ENCODE measurements around the gene LRRTM3. TPM values are rescaled to one million over a fixed set of nuclear protein-coding genes. Genes with fewer than 3 reads are reported as not detected.

LRRTM3 gene
- total RNA-seq, 1 donor from 2014 or later = not detected

- no peak for DNase-seq (ENCODE audit: low spot score in 2 of 2)
- Histone ChIP-seq H3K4me3 (no peak overlapping the region), H3K9me3 (no peaks in the 10 kb centered on the region), H3K27me3 (no peaks in the 10 kb centered on the region), H3K4me1 (no peaks in the 10 kb centered on the region), H3K27ac (no peak overlapping the region), H3K36me3 (no peaks in the 10 kb centered on the region)
- intact Hi-C loops (cut with DNase I) = no loop called here
- TF ChIP-seq CTCF (IDR thresholded peaks at IDR 0.05) = no peak
These were observed 169.7 kb downstream of the LRRTM3 start for GRCh38 chr10:67095531-67095930.

- no peaks in the 10 kb centered on the region for H3K27me3 ChIP-seq
- no peak for TF ChIP-seq CTCF (IDR thresholded peaks at IDR 0.05)
- H3K4me1 ChIP-seq = no peaks in the 10 kb centered on the region
- intact Hi-C loops (cut with DNase I) = no loop called here
- H3K9me3 ChIP-seq = no peaks in the 10 kb centered on the region
- H3K4me3 ChIP-seq = no peak overlapping the region
- no peak for DNase-seq (ENCODE audit: low spot score in 2 of 2)
- no peak overlapping the region for H3K27ac ChIP-seq
- no peaks in the 10 kb centered on the region for H3K36me3 ChIP-seq
These were observed 172.6 kb downstream of the LRRTM3 start for GRCh38 chr10:67098461-67098860.

- H3K9me3 ChIP-seq = no peaks in the 10 kb centered on the region
- DNase-seq (ENCODE audit: low spot score in 2 of 2) = no peak
- H3K27ac ChIP-seq = no peak overlapping the region
- intact Hi-C loops (cut with DNase I) = no loop called here
- H3K4me1 ChIP-seq = no peaks in the 10 kb centered on the region
- TF ChIP-seq CTCF (IDR thresholded peaks at IDR 0.05) = no peak
- H3K4me3 ChIP-seq = no peak overlapping the region
- H3K27me3 ChIP-seq = no peaks in the 10 kb centered on the region
- H3K36me3 ChIP-seq = no peaks in the 10 kb centered on the region
These were observed 175.1 kb downstream of the LRRTM3 start for GRCh38 chr10:67100951-67101350.

GRCh38 chr10:67107670-67108069 lies 181.8 kb downstream of the LRRTM3 start:
- Histone ChIP-seq H3K4me3 (no peak overlapping the region), H3K36me3 (no peaks in the 10 kb centered on the region), H3K27ac (no peak overlapping the region), H3K9me3 (no peaks in the 10 kb centered on the region), H3K27me3 (no peaks in the 10 kb centered on the region), H3K4me1 (no peaks in the 10 kb centered on the region)
- no peak for TF ChIP-seq CTCF (IDR thresholded peaks at IDR 0.05)
- intact Hi-C loops (cut with DNase I) = no loop called here
- no peak for DNase-seq (ENCODE audit: low spot score in 2 of 2)

- no peaks in the 10 kb centered on the region for H3K36me3 ChIP-seq
- H3K9me3 ChIP-seq = no peaks in the 10 kb centered on the region
- DNase-seq (ENCODE audit: low spot score in 2 of 2) = no peak
- H3K4me1 ChIP-seq = no peaks in the 10 kb centered on the region
- intact Hi-C loops (cut with DNase I) = no loop called here
- no peak overlapping the region for H3K27ac ChIP-seq
- no peaks in the 10 kb centered on the region for H3K27me3 ChIP-seq
- H3K4me3 ChIP-seq = no peak overlapping the region
- no peak for TF ChIP-seq CTCF (IDR thresholded peaks at IDR 0.05)
These were observed 184.4 kb downstream of the LRRTM3 start for GRCh38 chr10:67110286-67110685.

GRCh38 chr10:67112765-67113164 lies 186.9 kb downstream of the LRRTM3 start:
- no peak overlapping the region for H3K27ac ChIP-seq
- DNase-seq (ENCODE audit: low spot score in 2 of 2) = no peak
- intact Hi-C loops (cut with DNase I) = no loop called here
- no peak overlapping the region for H3K4me3 ChIP-seq
- peaks cover 0 to 2% of the 10 kb centered on the region in 2 donors for H3K4me1 ChIP-seq
- no peaks in the 10 kb centered on the region for H3K27me3 ChIP-seq
- TF ChIP-seq CTCF (IDR thresholded peaks at IDR 0.05) = no peak
- no peaks in the 10 kb centered on the region for H3K36me3 ChIP-seq
- H3K9me3 ChIP-seq = no peaks in the 10 kb centered on the region
